ENCODE results near the gene GTF3C4. TPM values are rescaled to one million over a fixed set of nuclear protein-coding genes. Genes with fewer than 3 reads are reported as not detected.

Gene GTF3C4
- total and polyA plus RNA-seq, 10 of the 15 experiments (the other 5 are each of a cell fraction or from before 2014, with no cell fraction given), result 3.2 to 18.9 (median 8.2) TPM

DNA sequence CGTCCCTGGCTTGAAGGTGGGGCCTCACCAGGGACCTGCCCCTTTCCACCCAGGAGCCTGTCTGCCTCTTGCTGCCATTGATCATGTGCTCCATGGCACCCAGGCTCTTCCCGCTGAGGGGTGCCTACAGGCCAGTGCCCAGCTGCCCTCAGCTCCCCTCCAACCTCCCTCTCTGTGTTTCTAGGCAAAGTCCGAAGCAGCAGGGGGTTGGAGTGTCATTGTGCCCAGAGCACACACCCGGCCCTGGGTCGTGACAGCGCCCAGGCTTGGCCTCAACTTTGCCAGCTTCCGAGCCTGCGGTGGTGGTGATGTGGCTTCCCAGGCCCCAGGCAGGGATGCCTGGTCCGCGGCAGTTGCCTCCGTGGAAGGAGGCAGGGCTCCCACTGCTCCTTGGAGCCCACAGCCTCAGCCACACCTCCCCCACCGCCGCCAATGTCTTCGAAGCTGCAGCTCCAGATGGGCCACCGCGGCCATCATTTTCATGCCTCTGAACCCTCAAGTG lies 52.4 kb downstream of the GTF3C4 start (continued):
- TF ChIP-seq YBX1 (IDR thresholded peaks at IDR 0.05), result no peak

GRCh38 chr9:132723809-132724208 lies 53.5 kb downstream of the GTF3C4 start:
- Histone ChIP-seq H3K79me2 (ENCODE audit: control insufficient read depth, insufficient read depth, low read length) (no peaks in the 10 kb centered on the region), H3K36me3 (ENCODE audit: control insufficient read depth in 2 of 2, insufficient read depth in 2 of 2, low read length in 1 of 2) (no peaks in the 10 kb centered on the region), H2AFZ (ENCODE audit: control insufficient read depth, low read depth, low read length) (no peak overlapping the region), H3K9me3 (replicated peaks; ENCODE audit: control insufficient read depth, insufficient read depth, low read length) (no peaks in the 10 kb centered on the region), H3K4me2 (ENCODE audit: control insufficient read depth, insufficient read depth) (no peak overlapping the region), H4K20me1 (ENCODE audit: control insufficient read depth, insufficient read depth) (no peaks in the 10 kb centered on the region), H3K4me3 (no peak overlapping the region), H3K27me3 (replicated peaks in 1 of 2; ENCODE audit: control insufficient read depth in 2 of 2, insufficient read depth in 2 of 2, low read length in 1 of 2) (no peaks in the 10 kb centered on the region), H3K9ac (ENCODE audit: control insufficient read depth, insufficient read depth, low read length) (no peak overlapping the region), H3K4me1 (ENCODE audit: control insufficient read depth, insufficient read depth, low read length) (no peaks in the 10 kb centered on the region), H3K27ac (ENCODE audit: control insufficient read depth, insufficient read depth) (no peak overlapping the region)
- no peak for ATAC-seq
- WGBS (ENCODE audit: insufficient coverage, insufficient replicate concordance, low lambda C conversion rate, missing lambda C conversion rate), result 56% methylated on average over 4 of the region's 4 CpGs
- no peak for DNase-seq (ENCODE audit: low read depth, low spot score)
- BruUV-seq (replicated peaks), result no TSS peak
- TF ChIP-seq ESRRA (IDR thresholded peaks at IDR 0.05; ENCODE audit: low read length) (no peak), REST (IDR thresholded peaks at IDR 0.05; ENCODE audit: low read depth, low read length) (no peak), SREBF1 (IDR thresholded peaks at IDR 0.05; ENCODE audit: low read length) (no peak), SMARCA5 (IDR thresholded peaks at IDR 0.05) (no peak)
- no peak for FAIRE-seq
- in situ Hi-C loops (cut with MboI) (no loop called here), intact Hi-C loops (cut with micrococcal nuclease; ENCODE audit: unreplicated experiment) (no loop called here)
- ChIA-PET POLR2A (no interaction called here), CTCF (no interaction called here), SMC1A (ENCODE audit: uncharacterized antibody, unreplicated experiment) (no interaction called here), RAD21 (ENCODE audit: unreplicated experiment) (no interaction called here)
